ENCODE data around the gene SMARCA4.

SMARCA4 gene

GRCh38 chr19:11105014-11105636 is 144.3 kb downstream of the SMARCA4 start:
- ChIA-PET POLR2A (no interaction called here), CTCF (interaction anchor here (0.5 kb wide), 1 partner anchor 69 kb away, joined by 4 read pairs; no protein-coding TSS in a partner anchor)
- no peak for DNase-seq (ENCODE audit: extremely low spot score)
- TF ChIP-seq FOXK2 (IDR thresholded peaks at IDR 0.05) = no peak
- TF ChIP-seq L3MBTL2 (conservative IDR thresholded peaks at IDR 0.05) = no peak
- no peak for TF ChIP-seq PKNOX1 (IDR thresholded peaks at IDR 0.05)
- TF ChIP-seq TARDBP (IDR thresholded peaks at IDR 0.05) = no peak
- no peak for TF ChIP-seq BHLHE40 (IDR thresholded peaks at IDR 0.05; ENCODE audit: borderline replicate concordance)
- TF ChIP-seq CTBP1 (IDR thresholded peaks at IDR 0.05; ENCODE audit: borderline replicate concordance) = no peak
- no peak for TF ChIP-seq HDGF (IDR thresholded peaks at IDR 0.05; ENCODE audit: borderline replicate concordance)
- TF ChIP-seq ZNF384 (IDR thresholded peaks at IDR 0.05) = no peak
- TF ChIP-seq ARNT (IDR thresholded peaks at IDR 0.05) = no peak
- no peak for TF ChIP-seq SP1 (IDR thresholded peaks at IDR 0.05)
- no peak for TF ChIP-seq FOXM1 (IDR thresholded peaks at IDR 0.05; ENCODE audit: borderline replicate concordance)
- TF ChIP-seq SUZ12 (IDR thresholded peaks at IDR 0.05) = no peak
- no peak for TF ChIP-seq NFRKB (IDR thresholded peaks at IDR 0.05)
- no peak for TF ChIP-seq FOXA1 (IDR thresholded peaks at IDR 0.05)
- no peak for TF ChIP-seq LEF1 (IDR thresholded peaks at IDR 0.05; ENCODE audit: borderline replicate concordance)
- no peak for TF ChIP-seq ELF4 (IDR thresholded peaks at IDR 0.05)

- POLR2A ChIA-PET = no interaction called here
Observed at GRCh38 chr19:11106477-11106876, 145.6 kb downstream of the SMARCA4 start.

GRCh38 chr19:11108746-11109145 is 147.9 kb downstream of the SMARCA4 start:
- TF ChIP-seq ARNT (IDR thresholded peaks at IDR 0.05) (no peak), ELF4 (IDR thresholded peaks at IDR 0.05) (no peak), FOXK2 (IDR thresholded peaks at IDR 0.05) (no peak), SUZ12 (IDR thresholded peaks at IDR 0.05) (no peak), BHLHE40 (IDR thresholded peaks at IDR 0.05; ENCODE audit: borderline replicate concordance) (no peak), FOXM1 (IDR thresholded peaks at IDR 0.05; ENCODE audit: borderline replicate concordance) (no peak), NFRKB (IDR thresholded peaks at IDR 0.05) (no peak), LEF1 (IDR thresholded peaks at IDR 0.05; ENCODE audit: borderline replicate concordance) (no peak), SP1 (IDR thresholded peaks at IDR 0.05) (no peak), PKNOX1 (IDR thresholded peaks at IDR 0.05) (no peak), L3MBTL2 (conservative IDR thresholded peaks at IDR 0.05) (no peak), HDGF (IDR thresholded peaks at IDR 0.05; ENCODE audit: borderline replicate concordance) (no peak), TARDBP (IDR thresholded peaks at IDR 0.05) (no peak), CTBP1 (IDR thresholded peaks at IDR 0.05; ENCODE audit: borderline replicate concordance) (no peak), FOXA1 (IDR thresholded peaks at IDR 0.05) (no peak), ZNF384 (IDR thresholded peaks at IDR 0.05) (no peak)
- POLR2A ChIA-PET = no interaction called here
- no peak for DNase-seq (ENCODE audit: extremely low spot score)
- CTCF ChIA-PET = no interaction called here

More at GRCh38 chr19:11106477-11106876, 145.6 kb downstream of the SMARCA4 start:
- DNase-seq (ENCODE audit: extremely low spot score) = no peak
- TF ChIP-seq LEF1 (IDR thresholded peaks at IDR 0.05; ENCODE audit: borderline replicate concordance) = no peak
- TF ChIP-seq L3MBTL2 (conservative IDR thresholded peaks at IDR 0.05) = no peak
- TF ChIP-seq FOXK2 (IDR thresholded peaks at IDR 0.05) = no peak
- no peak for TF ChIP-seq CTBP1 (IDR thresholded peaks at IDR 0.05; ENCODE audit: borderline replicate concordance)
- TF ChIP-seq ARNT (IDR thresholded peaks at IDR 0.05) = no peak
- TF ChIP-seq ELF4 (IDR thresholded peaks at IDR 0.05) = no peak
- TF ChIP-seq SUZ12 (IDR thresholded peaks at IDR 0.05) = no peak
- no peak for TF ChIP-seq NFRKB (IDR thresholded peaks at IDR 0.05)
- CTCF ChIA-PET = no interaction called here

GRCh38 chr19:11111117-11111770 is 150.4 kb downstream of the SMARCA4 start:
- ChIA-PET POLR2A (no interaction called here), CTCF (interaction anchor here (0.7 kb wide), 1 partner anchor 75 kb away, joined by 3 read pairs; no protein-coding TSS in a partner anchor)
- TF ChIP-seq FOXK2 (IDR thresholded peaks at IDR 0.05) (no peak), ARNT (IDR thresholded peaks at IDR 0.05) (no peak), ZNF384 (IDR thresholded peaks at IDR 0.05) (no peak), L3MBTL2 (conservative IDR thresholded peaks at IDR 0.05) (no peak), NFRKB (IDR thresholded peaks at IDR 0.05) (no peak), BHLHE40 (IDR thresholded peaks at IDR 0.05; ENCODE audit: borderline replicate concordance) (no peak), PKNOX1 (IDR thresholded peaks at IDR 0.05) (no peak), SUZ12 (IDR thresholded peaks at IDR 0.05) (no peak), CTBP1 (IDR thresholded peaks at IDR 0.05; ENCODE audit: borderline replicate concordance) (no peak), HDGF (IDR thresholded peaks at IDR 0.05; ENCODE audit: borderline replicate concordance) (no peak)
- DNase-seq (ENCODE audit: extremely low spot score) = no peak

GRCh38 chr19:11111771-11112144 is 150.9 kb downstream of the SMARCA4 start:
- ChIA-PET POLR2A (no interaction called here), CTCF (no interaction called here)
- TF ChIP-seq LEF1 (IDR thresholded peaks at IDR 0.05; ENCODE audit: borderline replicate concordance) (no peak), FOXK2 (IDR thresholded peaks at IDR 0.05) (no peak), FOXM1 (IDR thresholded peaks at IDR 0.05; ENCODE audit: borderline replicate concordance) (no peak), CTBP1 (IDR thresholded peaks at IDR 0.05; ENCODE audit: borderline replicate concordance) (no peak), HDGF (IDR thresholded peaks at IDR 0.05; ENCODE audit: borderline replicate concordance) (no peak), ARNT (IDR thresholded peaks at IDR 0.05) (no peak), ZNF384 (IDR thresholded peaks at IDR 0.05) (no peak), L3MBTL2 (conservative IDR thresholded peaks at IDR 0.05) (no peak), NFRKB (IDR thresholded peaks at IDR 0.05) (no peak), ELF4 (IDR thresholded peaks at IDR 0.05) (no peak), BHLHE40 (IDR thresholded peaks at IDR 0.05; ENCODE audit: borderline replicate concordance) (no peak), SUZ12 (IDR thresholded peaks at IDR 0.05) (no peak), TARDBP (IDR thresholded peaks at IDR 0.05) (no peak), FOXA1 (IDR thresholded peaks at IDR 0.05) (no peak), SP1 (IDR thresholded peaks at IDR 0.05) (no peak), PKNOX1 (IDR thresholded peaks at IDR 0.05) (no peak)
- DNase-seq (ENCODE audit: extremely low spot score) = no peak
